Suprapubic skin (tissue), 4 donors: Measurements from ENCODE around the gene INTS11. TPM values are rescaled to one million over a fixed set of nuclear protein-coding genes. Genes with fewer than 3 reads are reported as not detected.

Experiments
- DNase-seq, 2 donors: peaks; one replicate each; pipeline ENCODE4 v3.0.0-alpha.2; 2019; ENCODE audit warnings: low spot score in 2 of 2
- H3K27ac ChIP-seq: fragments of 200-600 bp; sonication (generic); one replicate; pipeline ENCODE4 v1.5.1; 2019
- H3K27me3 ChIP-seq: fragments of 200-600 bp; sonication (generic); one replicate; pipeline ENCODE4 v1.5.1; 2019
- H3K36me3 ChIP-seq: fragments of 200-600 bp; sonication (generic); one replicate; pipeline ENCODE4 v1.5.1; 2019
- H3K4me1 ChIP-seq: fragments of 200-600 bp; sonication (generic); one replicate; pipeline ENCODE4 v1.5.1; 2019
- H3K4me3 ChIP-seq: fragments of 200-600 bp; sonication (generic); one replicate; pipeline ENCODE4 v1.5.1; 2019; ENCODE audit warnings: mild to moderate bottlenecking
- H3K9me3 ChIP-seq: fragments of 200-600 bp; sonication (generic); one replicate; pipeline ENCODE4 v1.5.1; 2019
- EP300 ChIP-seq: sonication (generic); formaldehyde crosslinking; IDR thresholded peaks from one replicate; pipeline ENCODE4 v1.6.1; 2017; ENCODE audit warnings: antibody characterized with exemption
- POLR2A ChIP-seq, 2 donors: fragments of 450-650 bp; IDR thresholded peaks; one replicate each; pipeline ENCODE4 v1.6.1; 2017; ENCODE audit warnings: antibody characterized with exemption in 2 of 2, mild to moderate bottlenecking in 2 of 2, moderate library complexity in 2 of 2
- POLR2AphosphoS5 ChIP-seq, 3 donors: sonication (generic); formaldehyde crosslinking; IDR thresholded peaks; one replicate each; pipeline ENCODE4 v1.6.1; 2017; ENCODE audit warnings: antibody characterized with exemption in 3 of 3
- WGBS: methylation state at CpG from one replicate; pipeline ENCODE4 v1.1.5; 2018; 5-methylcytosine and 5-hydroxymethylcytosine counted together
- total RNA-seq, 4 donors: library from RNA; depleted of rRNA; stranded (reverse); fragments of >200 nt; gene quantifications; one replicate each; pipeline ENCODE4 v1.1.0, GENCODE V29; 2016
- TF ChIP-seq, protein P1 (sequence below), 2 donors: fragments of 200-600 bp in 1 of 2; fragments of 450-650 bp in 1 of 2; sonication (generic) in 1 of 2; IDR thresholded peaks; one replicate each; pipeline ENCODE4 v1.5.1; 2016 to 2019; ENCODE audit warnings: antibody characterized with exemption in 2 of 2, mild to moderate bottlenecking in 1 of 2, moderate library complexity in 1 of 2

The INTS11 gene
- total RNA-seq, 4 donors from 2014 or later: 105 to 242 (median 151) TPM

DNA sequence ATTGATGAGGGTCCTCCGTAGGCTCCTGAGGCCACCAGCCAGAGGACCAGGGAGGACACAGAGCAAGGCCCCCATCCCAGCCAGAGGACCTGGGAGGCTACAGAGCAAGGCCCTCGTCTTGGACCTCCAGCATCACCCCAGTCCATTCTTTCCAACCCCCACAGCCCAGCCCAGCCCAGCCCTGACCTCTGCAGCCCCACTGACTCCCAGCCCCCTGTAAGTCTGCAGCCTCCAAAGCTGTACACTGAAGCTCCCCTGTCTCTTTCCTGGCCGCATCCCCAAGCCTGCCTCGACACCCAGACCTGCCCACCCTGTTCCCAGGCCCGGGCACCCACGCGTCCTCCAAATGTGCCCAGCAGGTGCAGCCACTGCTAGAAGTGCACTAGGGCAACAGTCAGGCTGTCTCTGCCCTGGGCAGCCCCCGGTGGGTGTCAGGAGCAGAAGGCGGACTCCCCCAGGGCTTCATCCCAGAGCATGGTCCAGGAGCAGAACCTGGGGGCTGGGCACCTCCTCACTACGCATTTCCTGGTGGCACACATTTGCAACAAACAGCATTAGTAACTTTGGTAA lies 22.7 kb upstream of the INTS11 start:
- Histone ChIP-seq H3K4me3 (peak overlapping the region; percentile 81), H3K9me3 (no peaks in the 10 kb centered on the region), H3K36me3 (no peaks in the 10 kb centered on the region), H3K4me1 (peaks cover 62% of the 10 kb centered on the region), H3K27ac (peak overlapping the region; percentile 71), H3K27me3 (no peaks in the 10 kb centered on the region)
- TF ChIP-seq EP300: no peak
- no peak for TF ChIP-seq POLR2AphosphoS5 (IDR thresholded peaks at IDR 0.05)
- TF ChIP-seq, protein P1, sequence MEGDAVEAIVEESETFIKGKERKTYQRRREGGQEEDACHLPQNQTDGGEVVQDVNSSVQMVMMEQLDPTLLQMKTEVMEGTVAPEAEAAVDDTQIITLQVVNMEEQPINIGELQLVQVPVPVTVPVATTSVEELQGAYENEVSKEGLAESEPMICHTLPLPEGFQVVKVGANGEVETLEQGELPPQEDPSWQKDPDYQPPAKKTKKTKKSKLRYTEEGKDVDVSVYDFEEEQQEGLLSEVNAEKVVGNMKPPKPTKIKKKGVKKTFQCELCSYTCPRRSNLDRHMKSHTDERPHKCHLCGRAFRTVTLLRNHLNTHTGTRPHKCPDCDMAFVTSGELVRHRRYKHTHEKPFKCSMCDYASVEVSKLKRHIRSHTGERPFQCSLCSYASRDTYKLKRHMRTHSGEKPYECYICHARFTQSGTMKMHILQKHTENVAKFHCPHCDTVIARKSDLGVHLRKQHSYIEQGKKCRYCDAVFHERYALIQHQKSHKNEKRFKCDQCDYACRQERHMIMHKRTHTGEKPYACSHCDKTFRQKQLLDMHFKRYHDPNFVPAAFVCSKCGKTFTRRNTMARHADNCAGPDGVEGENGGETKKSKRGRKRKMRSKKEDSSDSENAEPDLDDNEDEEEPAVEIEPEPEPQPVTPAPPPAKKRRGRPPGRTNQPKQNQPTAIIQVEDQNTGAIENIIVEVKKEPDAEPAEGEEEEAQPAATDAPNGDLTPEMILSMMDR (IDR thresholded peaks at IDR 0.05): no peak
- TF ChIP-seq POLR2A (IDR thresholded peaks at IDR 0.05): no peak
- 74% methylated on average over 7 of the region's 10 CpGs for WGBS
- no peak for DNase-seq

DNA sequence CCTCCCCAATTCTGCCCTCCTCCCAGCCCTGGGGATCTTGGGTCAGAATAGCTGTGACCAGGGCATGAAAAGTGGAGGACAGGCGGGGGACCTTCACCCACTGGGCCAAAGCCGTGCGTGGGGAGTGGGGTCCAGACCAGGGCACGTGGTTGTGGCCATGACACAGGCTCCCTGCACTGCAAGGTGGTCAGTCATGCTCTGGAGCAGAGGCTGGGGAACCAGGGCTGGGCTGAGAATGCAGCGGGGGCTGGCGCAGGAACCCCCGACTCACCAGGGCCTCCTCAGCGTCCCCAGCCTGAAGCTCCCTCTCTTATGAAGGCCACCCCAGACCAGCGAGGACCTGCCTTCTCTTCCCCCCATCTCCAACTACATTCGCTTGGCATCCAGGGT lies 22.0 kb upstream of the INTS11 start:
- no peaks in the 10 kb centered on the region for H3K9me3 ChIP-seq

DNA sequence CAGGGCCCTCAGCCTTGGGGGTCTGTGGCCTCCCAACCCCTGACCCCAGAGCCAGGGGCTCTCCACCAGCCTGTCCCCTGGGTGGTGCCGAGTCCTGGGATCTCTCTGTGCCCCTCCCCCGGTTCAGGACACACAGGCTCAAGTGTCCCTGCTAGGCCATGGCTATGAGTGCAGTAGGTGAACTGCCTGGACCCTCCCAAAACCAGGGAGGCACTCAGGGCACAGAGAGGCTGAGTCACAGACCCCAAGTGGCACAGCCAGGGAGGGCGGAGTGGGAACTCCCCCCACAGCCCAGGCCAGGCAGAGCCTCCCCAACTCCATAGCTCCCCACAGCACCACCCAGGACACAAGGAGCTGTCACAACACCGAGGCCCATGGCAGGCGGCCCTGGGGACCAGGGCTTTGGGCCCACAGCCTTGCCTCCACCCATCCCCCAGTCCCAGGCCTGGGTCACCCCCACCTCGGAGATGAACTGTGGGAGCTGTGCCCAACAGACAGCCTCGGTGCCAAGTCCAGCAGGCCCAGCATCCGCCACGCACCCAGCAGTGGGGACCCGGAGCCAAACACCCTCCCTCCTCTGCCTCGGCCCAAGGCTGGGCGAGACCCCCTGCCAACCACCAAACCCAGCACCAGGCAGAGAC lies 21.5 kb upstream of the INTS11 start:
- H3K9me3 ChIP-seq: no peaks in the 10 kb centered on the region
- H3K27me3 ChIP-seq: no peaks in the 10 kb centered on the region
- WGBS: 70% methylated on average over 5 of the region's 12 CpGs
- TF ChIP-seq POLR2A (IDR thresholded peaks at IDR 0.05) (no peak), POLR2AphosphoS5 (IDR thresholded peaks at IDR 0.05) (no peak), EP300 (no peak)
- TF ChIP-seq, protein P1 (IDR thresholded peaks at IDR 0.05): no peak
- no peak overlapping the region for H3K27ac ChIP-seq
- H3K36me3 ChIP-seq: peaks cover 7% of the 10 kb centered on the region
- H3K4me1 ChIP-seq: peaks cover 54% of the 10 kb centered on the region
- no peak overlapping the region for H3K4me3 ChIP-seq
- no peak for DNase-seq

More for the DNA sequence above, 22.0 kb upstream of the INTS11 start:
- TF ChIP-seq, protein P1 (IDR thresholded peaks at IDR 0.05): no peak
- TF ChIP-seq POLR2AphosphoS5 (IDR thresholded peaks at IDR 0.05) (no peak), POLR2A (IDR thresholded peaks at IDR 0.05) (no peak), EP300 (no peak)
- no peaks in the 10 kb centered on the region for H3K27me3 ChIP-seq
- no peak for DNase-seq
- H3K4me3 ChIP-seq: peak overlapping the region; percentile 81
- H3K36me3 ChIP-seq: peaks cover 4% of the 10 kb centered on the region
- WGBS: 84% methylated on average over 5 of the region's 10 CpGs
- peaks cover 57% of the 10 kb centered on the region for H3K4me1 ChIP-seq
- no peak overlapping the region for H3K27ac ChIP-seq

DNA sequence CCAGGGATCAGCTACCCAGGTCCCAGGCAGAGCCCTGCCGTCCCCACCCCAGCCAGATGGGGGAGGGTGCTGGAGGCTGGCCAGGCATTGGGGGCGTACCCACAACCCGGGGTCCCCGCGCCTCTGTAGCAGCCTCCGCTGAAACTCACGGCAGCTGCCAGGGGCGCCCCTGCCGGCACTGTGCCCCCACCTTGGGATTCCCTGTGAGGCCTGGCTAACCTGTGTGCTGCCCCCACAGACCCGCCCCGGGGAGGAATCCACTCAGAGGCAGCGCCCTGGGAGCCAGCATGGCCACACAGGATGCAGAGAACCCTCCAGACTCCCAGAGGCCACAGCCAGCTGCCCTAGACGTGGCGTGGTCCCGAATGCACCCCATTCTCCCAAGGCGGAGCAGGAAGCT lies 20.9 kb upstream of the INTS11 start:
- Histone ChIP-seq H3K4me3 (no peak overlapping the region), H3K27me3 (no peaks in the 10 kb centered on the region), H3K27ac (peak overlapping the region; percentile 9), H3K4me1 (peaks cover 54% of the 10 kb centered on the region), H3K9me3 (no peaks in the 10 kb centered on the region), H3K36me3 (peaks cover 13% of the 10 kb centered on the region)
- WGBS: 74% methylated on average over 5 of the region's 16 CpGs
- TF ChIP-seq POLR2A (IDR thresholded peaks at IDR 0.05) (no peak), POLR2AphosphoS5 (IDR thresholded peaks at IDR 0.05) (no peak), EP300 (no peak)
- TF ChIP-seq, protein P1 (IDR thresholded peaks at IDR 0.05): no peak
- no peak for DNase-seq

DNA sequence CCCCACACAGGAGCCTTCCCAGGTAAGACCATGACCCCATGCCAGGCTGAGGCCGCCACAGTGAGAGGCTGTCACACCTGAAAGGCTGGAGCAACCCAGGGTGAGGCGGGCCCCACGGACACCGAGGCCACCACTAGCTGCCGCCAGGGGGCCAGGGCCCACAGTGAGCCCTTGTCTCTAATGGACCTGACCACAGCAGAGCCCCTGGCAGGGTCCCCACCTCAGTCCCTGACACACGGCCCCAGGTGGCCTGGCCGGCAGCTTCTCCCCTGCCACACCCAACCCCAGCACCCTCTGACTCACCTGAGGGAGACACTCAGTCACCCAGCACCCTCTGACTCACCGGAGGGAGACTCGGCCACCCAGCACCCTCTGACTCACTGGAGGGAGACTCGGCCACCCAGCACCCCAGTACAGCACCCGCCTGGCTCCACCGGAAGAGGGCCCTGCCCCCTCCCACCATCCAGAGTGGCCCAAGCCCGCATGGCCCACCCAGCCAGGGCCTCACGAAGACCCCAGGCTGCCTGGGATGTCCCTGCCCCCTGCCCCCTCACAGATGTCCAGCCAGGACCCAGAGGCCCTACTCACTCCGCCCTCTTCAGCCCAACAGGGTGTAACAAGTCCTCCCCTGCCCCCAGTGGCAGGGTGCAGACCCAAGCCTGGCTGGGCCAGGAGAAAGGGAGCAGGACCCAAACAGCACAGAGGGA lies 20.3 kb upstream of the INTS11 start:
- Histone ChIP-seq H3K4me1 (peaks cover 54% of the 10 kb centered on the region), H3K27ac (peak overlapping the region; percentile 62), H3K9me3 (no peaks in the 10 kb centered on the region), H3K4me3 (no peak overlapping the region), H3K27me3 (no peaks in the 10 kb centered on the region), H3K36me3 (peaks cover 19% of the 10 kb centered on the region)
- WGBS: 72% methylated on average over 6 of the region's 15 CpGs
- TF ChIP-seq, protein P1 (IDR thresholded peaks at IDR 0.05): peak in 1 of 2 donors; percentile 13
- no peak for TF ChIP-seq EP300
- no peak for DNase-seq
